NCI-H2227 (cell line): Measurements from ENCODE around the gene STX1B.

Source experiments
- DNase-seq: peaks from one replicate; lab custom pipeline; 2025; ENCODE audit not compliant: unreplicated experiment; lab: John Stamatoyannopoulos, UW

Gene STX1B

DNA sequence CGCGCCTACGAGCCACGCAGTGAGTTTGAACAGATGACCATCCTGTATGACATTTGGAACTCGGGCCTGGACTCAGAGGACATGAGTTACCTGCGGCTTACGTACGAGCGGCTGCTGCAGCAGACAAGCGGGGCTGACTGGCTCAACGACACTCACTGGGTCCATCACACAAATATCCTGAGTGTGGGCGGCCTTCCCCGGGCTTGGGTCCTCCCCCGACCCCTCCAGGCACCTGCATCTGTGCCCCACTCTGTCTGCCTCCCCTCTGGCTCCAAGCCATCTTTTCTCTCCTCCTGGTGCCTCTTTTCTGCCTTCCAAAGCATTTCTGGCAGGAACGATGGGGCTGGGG is 30.4 kb downstream of the STX1B start:
- DNase-seq, result no peak

DNA sequence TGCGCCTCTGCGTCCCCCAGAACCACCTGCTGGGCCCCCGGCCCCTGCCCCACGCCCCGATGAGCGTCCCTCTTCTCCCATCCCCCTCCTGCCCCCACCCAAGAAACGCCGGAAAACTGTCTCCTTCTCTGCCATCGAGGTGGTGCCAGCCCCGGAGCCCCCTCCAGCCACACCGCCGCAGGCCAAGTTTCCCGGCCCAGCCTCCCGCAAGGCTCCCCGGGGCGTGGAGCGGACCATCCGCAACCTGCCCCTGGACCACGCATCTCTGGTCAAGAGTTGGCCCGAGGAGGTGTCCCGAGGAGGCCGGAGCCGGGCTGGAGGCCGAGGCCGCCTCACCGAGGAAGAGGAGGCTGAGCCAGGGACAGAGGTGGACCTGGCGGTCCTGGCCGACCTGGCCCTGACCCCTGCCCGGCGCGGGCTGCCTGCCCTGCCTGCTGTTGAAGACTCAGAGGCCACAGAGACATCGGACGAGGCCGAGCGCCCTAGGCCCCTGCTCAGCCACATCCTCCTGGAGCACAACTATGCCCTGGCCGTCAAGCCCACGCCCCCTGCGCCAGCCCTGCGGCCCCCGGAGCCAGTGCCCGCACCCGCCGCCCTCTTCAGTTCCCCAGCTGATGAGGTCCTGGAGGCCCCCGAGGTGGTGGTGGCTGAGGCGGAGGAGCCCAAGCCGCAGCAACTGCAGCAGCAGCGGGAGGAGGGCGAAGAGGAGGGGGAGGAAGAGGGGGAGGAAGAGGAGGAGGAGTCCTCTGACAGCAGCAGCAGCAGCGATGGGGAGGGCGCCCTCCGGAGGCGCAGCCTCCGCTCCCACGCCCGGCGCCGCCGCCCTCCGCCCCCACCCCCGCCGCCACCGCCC is 31.0 kb downstream of the STX1B start:
- DNase-seq, result no peak

DNA sequence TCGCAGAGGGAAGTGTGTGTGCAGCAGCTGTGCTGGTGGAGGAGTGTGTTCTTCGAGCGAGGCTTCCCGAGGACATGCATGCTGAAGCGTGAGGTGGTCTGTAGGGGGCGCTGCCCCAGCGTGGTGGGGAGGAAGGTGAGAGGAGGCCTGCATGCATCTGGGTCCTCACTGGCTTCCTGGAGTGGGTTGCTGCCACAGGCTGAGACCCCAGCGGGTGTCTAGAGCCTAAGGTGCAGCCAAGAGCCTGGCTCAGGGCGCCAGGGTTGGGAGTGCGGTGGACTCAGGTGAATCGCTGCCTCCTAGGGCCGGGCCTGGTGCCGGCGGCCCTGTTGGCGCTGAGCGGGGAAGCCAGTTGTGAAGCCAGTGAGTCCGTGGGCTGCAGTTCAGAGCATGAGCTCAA is 32.9 kb downstream of the STX1B start:
- no peak for DNase-seq

- no peak for DNase-seq
Observed at GRCh38 chr16:30976486-30976885, 34.0 kb downstream of the STX1B start.

- no peak for DNase-seq
Observed at GRCh38 chr16:30974348-30974747, 36.1 kb downstream of the STX1B start.

DNA sequence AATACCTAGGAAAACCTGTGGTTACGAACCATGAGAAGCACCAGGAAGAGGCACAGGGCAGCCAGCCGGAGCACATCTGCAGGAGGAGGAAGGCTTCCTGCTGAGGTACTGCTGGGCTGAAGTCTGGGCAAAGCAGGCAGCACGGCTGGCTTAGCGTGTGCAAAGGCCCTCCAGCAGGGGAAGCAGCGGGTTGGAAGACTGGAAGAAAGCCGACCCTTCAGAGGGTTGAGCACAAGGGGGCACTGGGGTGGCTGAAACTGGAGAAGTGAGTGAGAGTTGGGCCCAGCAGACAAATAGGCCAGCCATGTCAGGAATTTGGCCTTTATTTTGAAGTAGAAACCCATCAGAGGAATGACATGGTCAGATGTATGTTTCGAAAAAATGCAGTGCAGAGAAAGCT is 37.6 kb downstream of the STX1B start:
- no peak for DNase-seq

DNA sequence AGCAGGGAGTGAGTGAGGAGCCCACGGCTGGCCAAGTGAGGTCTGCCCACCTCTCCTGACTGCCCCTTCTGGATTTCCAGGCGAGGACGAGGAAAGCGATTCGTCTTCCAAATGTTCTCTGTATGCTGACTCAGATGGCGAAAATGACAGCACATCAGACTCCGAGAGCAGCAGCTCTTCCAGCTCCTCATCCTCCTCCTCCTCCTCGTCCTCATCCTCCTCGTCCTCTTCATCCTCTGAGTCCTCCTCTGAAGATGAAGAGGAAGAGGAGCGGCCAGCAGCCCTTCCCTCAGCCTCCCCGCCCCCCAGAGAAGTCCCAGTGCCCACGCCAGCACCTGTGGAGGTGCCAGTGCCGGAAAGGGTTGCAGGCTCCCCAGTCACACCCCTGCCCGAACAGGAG is 39.1 kb downstream of the STX1B start:
- no peak for DNase-seq

GRCh38 chr16:30969246-30969842 is 41.1 kb downstream of the STX1B start:
- DNase-seq, result no peak

DNA sequence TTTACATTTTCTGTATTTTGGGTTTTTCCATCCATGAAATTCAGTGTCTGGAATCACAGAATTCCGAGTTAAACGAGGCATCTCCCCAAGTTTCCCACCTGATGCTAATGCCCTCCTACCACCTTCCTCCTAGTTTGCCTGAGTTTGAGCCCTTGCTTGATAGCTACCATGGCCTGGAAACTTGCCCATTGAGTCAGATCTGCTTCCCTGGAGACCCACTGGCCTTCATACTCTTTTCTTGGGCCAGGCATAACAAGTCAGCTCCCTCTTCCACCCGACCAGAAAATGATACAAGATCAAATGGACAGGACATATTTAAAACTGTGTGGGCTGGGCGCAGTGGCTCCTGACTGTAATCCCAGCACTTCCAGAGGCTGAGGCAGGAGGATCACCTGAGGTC is 42.6 kb downstream of the STX1B start:
- no peak for DNase-seq

DNA sequence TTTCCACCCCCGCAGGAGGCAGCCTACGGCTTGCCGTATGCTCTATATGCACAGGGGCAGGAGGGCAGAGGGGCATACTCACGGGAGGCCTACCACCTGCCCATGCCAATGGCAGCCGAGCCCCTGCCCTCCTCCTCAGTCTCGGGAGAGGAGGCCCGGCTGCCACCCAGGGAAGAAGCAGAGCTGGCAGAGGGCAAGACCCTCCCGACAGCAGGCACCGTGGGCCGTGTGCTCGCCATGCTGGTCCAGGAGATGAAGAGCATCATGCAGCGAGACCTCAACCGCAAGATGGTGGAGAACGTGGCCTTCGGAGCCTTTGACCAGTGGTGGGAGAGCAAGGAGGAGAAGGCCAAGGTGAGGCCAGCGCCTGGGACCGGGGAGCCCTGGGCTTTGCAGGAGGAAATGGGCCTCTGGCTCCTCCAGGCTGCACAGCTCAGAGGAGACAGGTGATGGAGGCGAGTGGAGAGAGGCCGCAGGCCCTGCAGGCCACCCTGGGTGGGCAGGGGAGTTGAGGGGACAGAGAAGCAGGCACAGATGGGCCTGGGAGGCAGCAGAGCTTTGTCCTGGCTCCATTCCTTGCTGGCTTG is 44.3 kb downstream of the STX1B start:
- DNase-seq, result no peak

DNA sequence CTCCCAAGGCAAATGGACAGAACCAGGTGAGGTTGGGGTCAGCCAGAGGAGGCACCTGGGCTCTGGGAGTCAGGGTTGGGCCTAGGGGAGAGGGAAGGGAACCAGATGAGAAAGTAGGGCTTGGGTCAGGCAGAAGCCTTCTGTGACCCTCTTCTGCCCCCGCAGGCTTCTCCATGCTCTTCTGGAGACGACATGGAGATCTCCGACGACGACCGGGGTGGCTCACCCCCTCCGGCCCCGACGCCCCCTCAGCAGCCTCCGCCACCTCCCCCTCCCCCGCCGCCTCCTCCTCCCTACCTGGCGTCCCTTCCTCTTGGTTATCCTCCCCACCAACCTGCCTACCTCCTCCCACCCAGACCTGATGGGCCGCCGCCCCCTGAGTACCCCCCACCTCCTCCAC is 45.0 kb downstream of the STX1B start:
- no peak for DNase-seq

GRCh38 chr16:30964574-30965226 is 45.7 kb downstream of the STX1B start:
- DNase-seq, result no peak

- no peak for DNase-seq
Observed at GRCh38 chr16:30963925-30964511, 46.4 kb downstream of the STX1B start.

- DNase-seq, result no peak
Observed at GRCh38 chr16:30961384-30961783, 49.1 kb downstream of the STX1B start.

- DNase-seq, result peak; percentile 86
Observed at GRCh38 chr16:30958175-30959079, 52.0 kb downstream of the STX1B start.

DNA sequence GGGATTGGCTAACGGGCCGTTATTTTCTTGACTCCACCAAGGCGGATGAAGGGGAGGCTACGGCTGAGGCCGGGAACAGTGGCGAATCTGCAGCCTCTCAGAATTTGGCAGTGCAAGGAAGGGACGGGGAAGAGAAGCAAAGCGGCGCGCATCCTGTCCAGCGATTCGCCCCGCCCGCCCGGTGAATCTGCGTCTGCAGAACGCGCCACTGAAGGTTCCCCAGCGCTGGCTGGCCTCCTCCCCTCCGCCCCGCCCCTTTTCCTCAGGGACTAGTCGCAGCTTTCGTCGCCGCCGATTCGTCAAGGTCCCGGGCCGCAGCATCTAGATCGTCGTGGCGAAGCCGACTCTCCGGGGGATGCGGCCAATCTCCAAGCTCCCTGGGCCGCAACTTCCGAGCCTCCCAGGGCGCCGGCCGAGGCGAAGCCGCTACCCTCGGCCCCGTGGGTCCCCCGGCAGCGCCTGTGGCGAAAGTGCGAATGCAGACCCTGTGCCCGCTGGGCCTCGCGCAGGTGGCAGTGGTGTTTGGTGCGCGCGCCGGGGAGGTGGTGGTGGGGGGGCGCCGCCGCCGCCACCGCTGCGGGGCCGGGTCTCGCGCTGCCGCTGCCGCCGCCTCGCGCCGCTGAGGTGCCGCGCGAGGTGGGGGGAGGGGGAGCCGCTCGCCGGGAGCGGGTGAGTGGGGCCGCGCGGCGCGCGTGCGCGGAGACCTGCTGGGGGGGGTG is 52.8 kb downstream of the STX1B start, which contains the start of gene SETD1A:
Gene SETD1A (plus strand): TSS at position 299 of the 719 bp plus-strand sequence. CDS start 978 bp downstream, outside the sequence.
- peak; percentile 97 for DNase-seq

GRCh38 chr16:30956601-30957455 is 53.6 kb downstream of the STX1B start:
- peak; percentile 91 for DNase-seq

DNA sequence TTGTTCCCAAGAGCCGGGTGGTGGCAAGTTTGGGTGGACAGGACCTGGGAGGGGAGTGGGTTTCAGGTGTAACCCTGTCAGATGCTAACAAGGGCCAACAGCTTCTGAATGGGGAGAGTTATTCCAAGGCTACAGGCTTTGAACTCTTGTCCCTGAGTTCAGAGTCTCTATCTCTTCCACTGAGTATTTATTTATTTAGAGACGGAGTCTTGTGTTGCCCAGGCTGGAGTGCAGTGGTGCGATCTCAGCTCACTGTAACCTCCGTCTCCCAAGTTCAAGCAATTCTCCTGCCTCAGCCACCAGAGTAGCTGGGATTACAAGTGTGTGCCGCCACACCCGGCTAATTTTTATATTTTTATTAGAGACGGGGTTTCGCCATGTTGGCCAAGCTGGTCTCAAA is 55.4 kb downstream of the STX1B start:
- no peak for DNase-seq
